GM03348 (cell line): ENCODE measurements around the gene AVPI1.
"Not testable (repeated sequence)": the region's sequence is repeated elsewhere in the genome, so short reads cannot be mapped to it uniquely, and the experiment has no call there.

Experiments
- DNase-seq: peaks from one replicate; pipeline ENCODE4 v3.0.0; 2012; ENCODE audit warnings: low spot score

The AVPI1 gene

GRCh38 chr10:97682042-97682441 is 5.0 kb downstream of the AVPI1 start:
- DNase-seq = no peak

GRCh38 chr10:97679594-97679993 is 7.4 kb downstream of the AVPI1 start:
- DNase-seq = no peak

GRCh38 chr10:97676770-97677581 is 10.1 kb downstream of the AVPI1 start:
- peak; percentile 73 for DNase-seq

GRCh38 chr10:97675222-97675621 is 11.8 kb downstream of the AVPI1 start:
- DNase-seq = no peak

GRCh38 chr10:97673736-97674525 is 13.1 kb downstream of the AVPI1 start:
- peak; percentile 61 for DNase-seq

- no peak for DNase-seq
Observed at GRCh38 chr10:97669571-97669970, 17.5 kb downstream of the AVPI1 start.

- DNase-seq = no peak
Observed at GRCh38 chr10:97667463-97667862, 19.6 kb downstream of the AVPI1 start.

GRCh38 chr10:97666992-97667391 is 20.0 kb downstream of the AVPI1 start:
- DNase-seq = no peak

GRCh38 chr10:97664282-97664850 is 22.7 kb downstream of the AVPI1 start:
- DNase-seq = no peak

- DNase-seq = peak; percentile 69
Observed at GRCh38 chr10:97659589-97659988, 27.5 kb downstream of the AVPI1 start.

- DNase-seq = no peak
Observed at GRCh38 chr10:97656777-97657176, 30.3 kb downstream of the AVPI1 start.

- no peak for DNase-seq
Observed at GRCh38 chr10:97651773-97652172, 35.3 kb downstream of the AVPI1 start.

GRCh38 chr10:97650726-97651125 is 36.3 kb downstream of the AVPI1 start:
- DNase-seq = no peak

- not testable (repeated sequence) for DNase-seq
Observed at GRCh38 chr10:97649405-97649750, 37.7 kb downstream of the AVPI1 start.

- peak; percentile 85 for DNase-seq
Observed at GRCh38 chr10:97648562-97649404, 38.3 kb downstream of the AVPI1 start.

- peak; percentile 41 for DNase-seq
Observed at GRCh38 chr10:97647556-97647955, 39.5 kb downstream of the AVPI1 start.

GRCh38 chr10:97644936-97645335 is 42.1 kb downstream of the AVPI1 start:
- no peak for DNase-seq

GRCh38 chr10:97643441-97643985 is 43.5 kb downstream of the AVPI1 start:
- no peak for DNase-seq

- DNase-seq = not testable (repeated sequence)
Observed at GRCh38 chr10:97642471-97643159, 44.4 kb downstream of the AVPI1 start.

- peak; percentile 69 for DNase-seq
Observed at GRCh38 chr10:97640868-97641811, 45.9 kb downstream of the AVPI1 start.
